A549 (cell line): Measurements from ENCODE around the gene GSTM5.

Experiments used
- E2F6 ChIP-seq: IDR thresholded peaks from 2 replicates; pipeline ENCODE4 v1.6.1; 2012; ENCODE audit warnings: low read depth, borderline replicate concordance
- POLR2A ChIP-seq: IDR thresholded peaks from 2 replicates; pipeline ENCODE4 v1.6.1; 2012; ENCODE audit warnings: mild to moderate bottlenecking, low read length

GRCh38 chr1:109664671-109665070 lies 47.4 kb upstream of the GSTM5 start:
- no peak for TF ChIP-seq E2F6
- TF ChIP-seq POLR2A, result no peak
